ENCODE data around the gene PROCR.

DNA sequence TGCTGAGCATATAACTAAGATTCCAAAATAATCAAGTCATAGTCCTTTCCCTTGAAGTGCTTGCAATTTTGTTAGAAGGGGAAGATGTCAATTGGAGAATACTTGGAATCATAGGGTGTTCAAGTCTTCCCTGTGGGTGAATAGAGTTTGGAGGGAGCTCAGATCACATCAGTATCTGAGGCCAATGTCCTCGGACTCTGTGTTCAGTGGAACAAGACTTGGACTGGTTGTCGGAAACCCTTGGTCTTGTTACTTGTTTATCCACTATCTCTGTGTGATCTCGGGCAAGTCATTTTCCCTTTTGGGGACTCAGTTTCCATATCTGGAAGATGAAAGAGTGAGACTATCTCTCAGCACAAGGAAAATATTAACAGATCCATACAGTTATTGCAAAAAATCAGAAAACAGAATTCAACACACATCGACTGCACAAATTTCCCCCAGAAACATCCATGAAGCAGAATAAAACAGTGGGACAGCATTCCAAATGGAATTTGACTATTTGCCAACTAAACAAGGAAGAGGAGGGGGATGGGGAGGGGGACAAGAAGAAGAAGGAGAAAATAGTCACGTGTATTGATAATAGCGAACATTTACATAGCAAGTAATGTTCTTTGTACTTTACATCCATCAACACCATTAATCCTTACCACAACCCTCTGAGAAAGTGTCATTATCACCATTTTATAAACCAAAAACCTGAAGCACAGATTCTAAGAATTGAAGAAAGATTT is 20.9 kb upstream of the PROCR start:
- TF ChIP-seq, protein P1, sequence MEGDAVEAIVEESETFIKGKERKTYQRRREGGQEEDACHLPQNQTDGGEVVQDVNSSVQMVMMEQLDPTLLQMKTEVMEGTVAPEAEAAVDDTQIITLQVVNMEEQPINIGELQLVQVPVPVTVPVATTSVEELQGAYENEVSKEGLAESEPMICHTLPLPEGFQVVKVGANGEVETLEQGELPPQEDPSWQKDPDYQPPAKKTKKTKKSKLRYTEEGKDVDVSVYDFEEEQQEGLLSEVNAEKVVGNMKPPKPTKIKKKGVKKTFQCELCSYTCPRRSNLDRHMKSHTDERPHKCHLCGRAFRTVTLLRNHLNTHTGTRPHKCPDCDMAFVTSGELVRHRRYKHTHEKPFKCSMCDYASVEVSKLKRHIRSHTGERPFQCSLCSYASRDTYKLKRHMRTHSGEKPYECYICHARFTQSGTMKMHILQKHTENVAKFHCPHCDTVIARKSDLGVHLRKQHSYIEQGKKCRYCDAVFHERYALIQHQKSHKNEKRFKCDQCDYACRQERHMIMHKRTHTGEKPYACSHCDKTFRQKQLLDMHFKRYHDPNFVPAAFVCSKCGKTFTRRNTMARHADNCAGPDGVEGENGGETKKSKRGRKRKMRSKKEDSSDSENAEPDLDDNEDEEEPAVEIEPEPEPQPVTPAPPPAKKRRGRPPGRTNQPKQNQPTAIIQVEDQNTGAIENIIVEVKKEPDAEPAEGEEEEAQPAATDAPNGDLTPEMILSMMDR (conservative IDR thresholded peaks at IDR 0.05; ENCODE audit: low read length), result no peak
- no peak for TF ChIP-seq EZH2phosphoT487 (IDR thresholded peaks at IDR 0.05; ENCODE audit: borderline replicate concordance)

All from Loucy (cell line).